GM12875 (cell line): Measurements from ENCODE around the gene DACT3.

ENCODE experiments used
- H3K4me3 ChIP-seq: one replicate; pipeline ENCODE4 v1.5.1; 2011; ENCODE audit warnings: low read depth, low read length, control low read depth
- CTCF ChIP-seq: IDR thresholded peaks from 2 replicates; pipeline ENCODE4 v1.5.1; 2011; ENCODE audit warnings: low read depth, mild to moderate bottlenecking, control low read depth, inconsistent platforms, low read length, moderate library complexity, borderline replicate concordance; ENCODE audit not compliant: insufficient read depth

DACT3 gene

GRCh38 chr19:46661020-46661731 lies at the start of gene DACT3:
Gene DACT3, minus strand, starts transcription at chr19:46661182. Its CDS starts 118 bp downstream, at chr19:46661064.
- no peak for TF ChIP-seq CTCF
- peak within 1 kb of the TSS; percentile 41 for H3K4me3 ChIP-seq

- TF ChIP-seq CTCF, result no peak
- H3K4me3 ChIP-seq, result no peak overlapping the region
Observed at GRCh38 chr19:46710687-46711086, 49.7 kb upstream of the DACT3 start.

GRCh38 chr19:46704379-46705076 lies 43.5 kb upstream of the DACT3 start:
- TF ChIP-seq CTCF, result peak; percentile 94
- no peak overlapping the region for H3K4me3 ChIP-seq

- no peak overlapping the region for H3K4me3 ChIP-seq
- TF ChIP-seq CTCF, result no peak
Observed at GRCh38 chr19:46700704-46701103, 39.7 kb upstream of the DACT3 start.

GRCh38 chr19:46698395-46699321 lies 37.7 kb upstream of the DACT3 start:
- no peak overlapping the region for H3K4me3 ChIP-seq
- no peak for TF ChIP-seq CTCF

GRCh38 chr19:46697204-46697960 lies 36.4 kb upstream of the DACT3 start:
- TF ChIP-seq CTCF, result no peak
- no peak overlapping the region for H3K4me3 ChIP-seq
